Measurements from ENCODE around the gene CCL16. TPM values are rescaled to one million over a fixed set of nuclear protein-coding genes. Genes with fewer than 3 reads are reported as not detected.

Gene CCL16
- total RNA-seq, 2 experiments from 2014 or later: not detected

DNA sequence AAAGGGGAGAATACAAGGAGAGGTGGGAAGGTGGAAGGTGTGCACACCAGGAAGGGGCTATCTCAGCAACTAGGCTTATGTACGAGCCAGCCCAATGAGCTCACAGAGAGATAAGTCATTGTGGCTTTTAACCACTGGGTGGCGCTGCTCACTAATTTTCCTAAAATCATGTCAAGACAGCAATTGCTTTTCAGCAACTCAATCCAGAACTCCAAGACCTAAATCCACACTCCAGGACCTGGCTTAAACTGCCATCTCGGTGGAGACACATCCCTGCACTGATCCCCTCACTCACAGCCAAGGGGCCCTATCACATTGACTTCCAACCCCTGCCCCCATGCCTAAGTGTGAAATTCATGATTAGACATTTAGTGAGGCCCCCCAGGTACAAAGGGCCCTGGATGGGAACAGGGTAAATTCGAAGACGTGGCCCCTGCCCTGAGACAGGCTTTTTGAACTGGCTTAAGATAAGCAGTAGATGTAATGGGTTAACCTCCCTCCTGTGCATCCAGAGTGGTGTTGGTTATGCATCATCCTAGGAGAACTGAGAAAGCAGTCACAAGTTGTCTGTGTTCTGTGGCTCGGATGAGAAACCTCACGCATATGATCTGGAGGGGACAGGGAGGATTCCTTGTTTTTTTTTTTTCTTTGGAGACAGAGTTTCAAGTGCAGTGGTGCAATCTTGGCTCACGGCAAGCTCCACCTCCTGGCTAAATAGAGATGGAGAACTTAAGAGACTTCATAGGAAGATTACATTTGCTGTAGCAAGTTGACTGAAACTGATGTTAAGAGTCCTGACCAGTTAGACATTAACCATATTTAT, 11.5 kb downstream of the CCL16 start:
- peak; percentile 94 for TF ChIP-seq CTCF (conservative IDR thresholded peaks at IDR 0.05; ENCODE audit: low read length)
- TF ChIP-seq EZH2phosphoT487 (IDR thresholded peaks at IDR 0.05; ENCODE audit: borderline replicate concordance, low read depth, low read length): no peak
- Histone ChIP-seq H3K27ac (ENCODE audit: low read depth, low read length, poor library complexity, severe bottlenecking) (no peak overlapping the region), H4K20me1 (ENCODE audit: insufficient read depth, low read length) (no peaks in the 10 kb centered on the region), H3K4me3 (ENCODE audit: low read depth, low read length, poor library complexity, severe bottlenecking) (no peak overlapping the region), H3K9me2 (ENCODE audit: insufficient read depth, low read length) (no peaks in the 10 kb centered on the region), H3K4me1 (ENCODE audit: insufficient read depth, low read length, poor library complexity, severe bottlenecking) (no peaks in the 10 kb centered on the region), H3K36me3 (ENCODE audit: insufficient read depth, low read length) (no peaks in the 10 kb centered on the region), H2AFZ (ENCODE audit: low read length) (no peak overlapping the region), H3K4me2 (ENCODE audit: low read length) (no peak overlapping the region), H3K79me2 (ENCODE audit: insufficient read depth, low read depth, low read length) (no peaks in the 10 kb centered on the region), H3K9me3 (ENCODE audit: low read length) (no peaks in the 10 kb centered on the region)
- BruUV-seq (replicated peaks): no TSS peak
- intact Hi-C loops (cut with micrococcal nuclease; ENCODE audit: unreplicated experiment): loop anchor here (1.0 to 10.0 kb wide), 2 partner anchors 105 to 180 kb away; no protein-coding TSS in a partner anchor
- CTCF ChIA-PET (ENCODE audit: unreplicated experiment): interaction anchor here (0.6 to 1.4 kb wide), 3 partner anchors 105 to 179 kb away, joined by 3 to 7 read pairs (median 4); no protein-coding TSS in a partner anchor
- peak; percentile 77 for DNase-seq (ENCODE audit: low spot score)
- POLR2A ChIA-PET: interaction anchor here (0.7 kb wide), 1 partner anchor 173 kb away, joined by 3 read pairs; no protein-coding TSS in a partner anchor

- no peaks in the 10 kb centered on the region for H3K4me1 ChIP-seq (ENCODE audit: insufficient read depth, low read length, poor library complexity, severe bottlenecking)
- no peaks in the 10 kb centered on the region for H3K9me2 ChIP-seq (ENCODE audit: insufficient read depth, low read length)
- no peaks in the 10 kb centered on the region for H4K20me1 ChIP-seq (ENCODE audit: insufficient read depth, low read length)
- intact Hi-C loops (cut with micrococcal nuclease; ENCODE audit: unreplicated experiment): loop anchor here (1.0 kb wide), 1 partner anchor 181 kb away; no protein-coding TSS in a partner anchor
- CTCF ChIA-PET (ENCODE audit: unreplicated experiment): interaction anchor here (1.4 kb wide), 1 partner anchor 181 kb away, joined by 7 read pairs; no protein-coding TSS in a partner anchor
- BruUV-seq (replicated peaks): no TSS peak
- H2AFZ ChIP-seq (ENCODE audit: low read length): no peak overlapping the region
- DNase-seq (ENCODE audit: low spot score): no peak
- no peak overlapping the region for H3K27ac ChIP-seq (ENCODE audit: low read depth, low read length, poor library complexity, severe bottlenecking)
- no peaks in the 10 kb centered on the region for H3K9me3 ChIP-seq (ENCODE audit: low read length)
- no peaks in the 10 kb centered on the region for H3K79me2 ChIP-seq (ENCODE audit: insufficient read depth, low read depth, low read length)
- no peaks in the 10 kb centered on the region for H3K36me3 ChIP-seq (ENCODE audit: insufficient read depth, low read length)
- H3K4me2 ChIP-seq (ENCODE audit: low read length): no peak overlapping the region
- POLR2A ChIA-PET: no interaction called here
- TF ChIP-seq CTCF (conservative IDR thresholded peaks at IDR 0.05; ENCODE audit: low read length) (no peak), EZH2phosphoT487 (IDR thresholded peaks at IDR 0.05; ENCODE audit: borderline replicate concordance, low read depth, low read length) (no peak)
- H3K4me3 ChIP-seq (ENCODE audit: low read depth, low read length, poor library complexity, severe bottlenecking): no peak overlapping the region
Measured at GRCh38 chr17:35968520-35969054, 12.7 kb downstream of the CCL16 start.
